HepG2 (cell line): Measurements from ENCODE around the gene PCARE. TPM values are rescaled to one million over a fixed set of nuclear protein-coding genes. Genes with fewer than 3 reads are reported as not detected.

ENCODE experiments used
- ATAC-seq: fragments of 200-7000 bp; cut with Tn5 transposase; 3 replicates; pipeline ENCODE4 v1.9.1; 2020; ENCODE audit warnings: mild to moderate bottlenecking, moderate library complexity
- BruUV-seq: library from RNA; stranded (reverse); fragments of 400-500 nt; replicated peaks from 2 replicates; lab custom pipeline; 2021; lab: Mats Ljungman, UMichigan
- CTCF ChIA-PET: fragments of 300-600 bp; formaldehyde crosslinking; extraction: SDS; loops from one replicate; lab custom pipeline; 2021; ENCODE audit warnings: low total read pairs, inconsistent platforms, low intra/inter-chr PET ratio; lab: Yijun Ruan, JAX
- POLR2A ChIA-PET: fragments of 350-600 bp; sonication (Branson Sonifier 250); formaldehyde crosslinking; loops from one replicate; lab custom pipeline; 2020; ENCODE audit warnings: antibody characterized with exemption, inconsistent platforms; lab: Yijun Ruan, JAX
- DNase-seq: peaks from one replicate; pipeline ENCODE4 v3.0.0-alpha.2; 2015; ENCODE audit warnings: low spot score
- FAIRE-seq: peaks from 3 replicates; lab custom pipeline; 2011; peaks lifted over from hg19 to GRCh38; lab: Jason Lieb, UNC
- H2AFZ ChIP-seq: one replicate; pipeline ENCODE4 v1.6.1; 2011; ENCODE audit warnings: low read length, inconsistent platforms
- H3K27ac ChIP-seq: fragments of 300-600 bp; 3 replicates; pipeline ENCODE4 v1.8.0; 2011; ENCODE audit warnings: mixed run types, mild to moderate bottlenecking, mixed read lengths, low read length, inconsistent platforms; ENCODE audit not compliant: insufficient read depth; ENCODE audit errors: extremely low read length
- H3K27me3 ChIP-seq, 2 experiments: fragments of 200-600 bp in 1 of 2; 2 replicates in 1 of 2; 3 replicates in 1 of 2; pipeline versions ENCODE4 v1.6.0 to v1.8.0; 2011; ENCODE audit warnings: low read length in 2 of 2, mild to moderate bottlenecking in 2 of 2, moderate library complexity in 2 of 2, inconsistent platforms in 1 of 2; ENCODE audit not compliant: insufficient read depth in 2 of 2, control insufficient read depth in 1 of 2
- H3K36me3 ChIP-seq, 2 experiments: fragments of 200-600 bp in 1 of 2; replicated peaks in 1 of 2; 2 replicates in 1 of 2; 3 replicates in 1 of 2; pipeline versions ENCODE4 v1.5.1 to v1.8.0; 2011; ENCODE audit warnings: low read length in 2 of 2, inconsistent platforms in 1 of 2; ENCODE audit not compliant: insufficient read depth in 2 of 2, control insufficient read depth in 1 of 2
- H3K4me1 ChIP-seq: 2 replicates; pipeline ENCODE4 v1.5.1; 2012; ENCODE audit warnings: low read length, inconsistent platforms; ENCODE audit not compliant: insufficient read depth
- H3K4me2 ChIP-seq: 2 replicates; pipeline ENCODE4 v1.6.0; 2011; ENCODE audit warnings: low read depth, low read length, inconsistent platforms
- H3K4me3 ChIP-seq, 3 experiments: fragments of 200-600 bp in 1 of 3; sonication (generic), shearing (Covaris generic) in 1 of 3; replicated peaks in 1 of 3; 2 replicates each; pipeline ENCODE4 v1.5.1; 2011 to 2016; ENCODE audit warnings: low read length in 3 of 3, inconsistent platforms in 2 of 3, low read depth in 2 of 3, mild to moderate bottlenecking in 2 of 3, control low read depth in 1 of 3, mixed read lengths in 1 of 3; ENCODE audit not compliant: insufficient read depth in 1 of 3
- H3K79me2 ChIP-seq: one replicate; pipeline ENCODE4 v1.6.1; 2011; ENCODE audit warnings: low read length, inconsistent platforms; ENCODE audit not compliant: insufficient read depth
- H3K9ac ChIP-seq: 2 replicates; pipeline ENCODE4 v1.6.0; 2011; ENCODE audit warnings: mild to moderate bottlenecking, low read depth, low read length, inconsistent platforms; ENCODE audit not compliant: insufficient read depth
- H3K9me3 ChIP-seq: 2 replicates; pipeline ENCODE4 v1.5.1; 2012; ENCODE audit warnings: mild to moderate bottlenecking, low read length
- H4K20me1 ChIP-seq: 2 replicates; pipeline ENCODE4 v1.6.0; 2011; ENCODE audit warnings: inconsistent platforms, mild to moderate bottlenecking, low read length, moderate library complexity; ENCODE audit not compliant: insufficient read depth
- CBX2 ChIP-seq, 2 experiments: fragments of 200-600 bp in 1 of 2; sonication (generic); formaldehyde crosslinking in 1 of 2; IDR thresholded peaks; 2 replicates each; pipeline versions ENCODE4 v1.7.0 to v1.8.1; 2018 to 2022; ENCODE audit warnings: low read depth in 2 of 2, low read length in 1 of 2, mild to moderate bottlenecking in 1 of 2, missing genetic modification reagents in 1 of 2
- EEA1 ChIP-seq: sonication (generic); formaldehyde crosslinking; IDR thresholded peaks from 2 replicates; pipeline ENCODE4 v1.5.1; 2020; ENCODE audit warnings: mild to moderate bottlenecking, missing genetic modification reagents, borderline replicate concordance
- HOXD1 ChIP-seq: sonication (generic); formaldehyde crosslinking; IDR thresholded peaks from 2 replicates; pipeline ENCODE4 v1.5.0; 2020; ENCODE audit warnings: missing genetic modification reagents
- PAWR ChIP-seq: sonication (generic); formaldehyde crosslinking; IDR thresholded peaks from 2 replicates; pipeline ENCODE4 v1.4.0; 2020; ENCODE audit warnings: missing genetic modification reagents, mild to moderate bottlenecking, borderline replicate concordance
- PRPF4 ChIP-seq: fragments of 200-400 bp; formaldehyde crosslinking; IDR thresholded peaks from 2 replicates; pipeline ENCODE4 v1.6.1; 2016; ENCODE audit warnings: low read length, low read depth; ENCODE audit not compliant: poor library complexity, severe bottlenecking
- SNAPC2 ChIP-seq: sonication (generic); formaldehyde crosslinking; IDR thresholded peaks from 2 replicates; pipeline ENCODE4 v1.8.1; 2022; ENCODE audit warnings: mild to moderate bottlenecking, missing genetic modification reagents
- SNAPC5 ChIP-seq: sonication (generic); formaldehyde crosslinking; IDR thresholded peaks from 2 replicates; pipeline ENCODE4 v1.8.1; 2023; ENCODE audit warnings: mild to moderate bottlenecking, missing genetic modification reagents, borderline replicate concordance
- ZBTB20 ChIP-seq: sonication (generic); formaldehyde crosslinking; IDR thresholded peaks from 2 replicates; pipeline ENCODE4 v1.8.1; 2023; ENCODE audit warnings: missing genetic modification reagents, low read depth, mild to moderate bottlenecking, borderline replicate concordance
- ZNF33A ChIP-seq: sonication (generic); formaldehyde crosslinking; IDR thresholded peaks from 2 replicates; pipeline ENCODE4 v1.5.1; 2020; ENCODE audit warnings: missing genetic modification reagents, mild to moderate bottlenecking, moderate library complexity, borderline replicate concordance
- ZNF564 ChIP-seq: sonication (generic); formaldehyde crosslinking; IDR thresholded peaks from 2 replicates; pipeline ENCODE4 v1.8.1; 2023; ENCODE audit warnings: mild to moderate bottlenecking, missing genetic modification reagents
- WGBS: methylation state at CpG from one replicate; pipeline ENCODE4 v1.1.6; 2017; ENCODE audit warnings: low lambda C conversion rate; 5-methylcytosine and 5-hydroxymethylcytosine counted together
- in situ Hi-C: cut with HindIII; loops from 2 replicates; pipeline ENCODE4 v1.10.0; 2017; ENCODE audit warnings: low pct_unique_long_range_greater_than_20kb; ENCODE audit not compliant: extremely low pct_ligation_motif_present
- intact Hi-C: fragments of 100-400 bp; cut with micrococcal nuclease; formaldehyde crosslinking; loops from one replicate; pipeline ENCODE4 v1.10.0; 2022; ENCODE audit not compliant: unreplicated experiment
- polyA plus RNA-seq, 8 experiments: library from polyadenylated mRNA; depleted of rRNA in 3 of 8; stranded (reverse) in 7 of 8; unstranded in 1 of 8; fragments of >200 nt; fragmentation: Illumina TruSeq in 4 of 8; extraction: Trizol in 4 of 8; gene quantifications; 2 replicates each; pipeline versions ENCODE4 v1.2.1 to v1.2.3, GENCODE V29; 2011 to 2016; ENCODE audit warnings: low read depth in 4 of 8, missing spikeins in 1 of 8, mixed read lengths in 1 of 8; ENCODE audit not compliant: insufficient read depth in 1 of 8
- total RNA-seq, 5 experiments: library from RNA; depleted of rRNA; stranded (reverse); fragments of >200 nt; fragmentation: Illumina TruSeq; extraction: Trizol; gene quantifications; 2 replicates each; pipeline ENCODE4 v1.2.3, GENCODE V29; 2016; ENCODE audit warnings: low read depth in 1 of 5
- TF ChIP-seq, protein P1 (sequence below): sonication (generic); formaldehyde crosslinking; IDR thresholded peaks from 2 replicates; pipeline ENCODE4 v1.8.0; 2022; ENCODE audit warnings: mild to moderate bottlenecking, missing genetic modification reagents, moderate library complexity

The PCARE gene
- total and polyA plus RNA-seq, 2 of the 13 experiments (the other 11 are each of a cell fraction or from before 2014, with no cell fraction given) = not detected

DNA sequence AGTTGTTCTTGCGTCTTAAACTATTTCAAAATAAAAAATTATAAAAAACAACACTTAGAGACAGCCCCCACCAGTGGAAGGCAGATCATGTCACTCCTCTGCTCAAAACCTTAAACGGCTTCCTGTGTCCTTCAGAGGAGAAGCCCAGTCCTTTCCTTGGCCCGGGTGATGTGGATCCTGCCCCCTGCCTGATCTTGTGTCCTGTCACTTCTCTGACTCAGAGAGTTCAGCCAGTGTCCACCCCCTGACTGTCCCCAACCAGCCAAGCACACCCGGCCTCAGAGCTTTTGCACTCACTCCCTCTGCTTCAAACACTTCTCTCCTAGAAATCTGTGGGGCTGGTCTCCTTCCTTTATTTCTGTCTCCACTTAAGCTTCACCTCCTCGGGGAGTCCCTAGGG is 57.8 kb downstream of the PCARE start:
- intact Hi-C loops (no loop called here), in situ Hi-C loops (no loop called here)
- no peaks in the 10 kb centered on the region for H3K9me3 ChIP-seq
- ChIA-PET CTCF (no interaction called here), POLR2A (no interaction called here)
- TF ChIP-seq SNAPC2 = no peak
- H3K79me2 ChIP-seq = no peaks in the 10 kb centered on the region
- no peak overlapping the region for H3K27ac ChIP-seq
- H2AFZ ChIP-seq = no peak overlapping the region
- H3K4me3 ChIP-seq = no peak overlapping the region
- ATAC-seq (no peak), FAIRE-seq (no peak), DNase-seq (no peak)
- BruUV-seq = no TSS peak
- H3K4me2 ChIP-seq = no peak overlapping the region
- peaks cover 11 to 75% of the 10 kb centered on the region in 2 experiments for H3K27me3 ChIP-seq
- H3K4me1 ChIP-seq = no peaks in the 10 kb centered on the region
- H3K36me3 ChIP-seq = no peaks in the 10 kb centered on the region
- WGBS = 6% methylated on average over 5 of the region's 5 CpGs
- no peak overlapping the region for H3K9ac ChIP-seq
- H4K20me1 ChIP-seq = no peaks in the 10 kb centered on the region; the same call in 1 of the 2 replicates

DNA sequence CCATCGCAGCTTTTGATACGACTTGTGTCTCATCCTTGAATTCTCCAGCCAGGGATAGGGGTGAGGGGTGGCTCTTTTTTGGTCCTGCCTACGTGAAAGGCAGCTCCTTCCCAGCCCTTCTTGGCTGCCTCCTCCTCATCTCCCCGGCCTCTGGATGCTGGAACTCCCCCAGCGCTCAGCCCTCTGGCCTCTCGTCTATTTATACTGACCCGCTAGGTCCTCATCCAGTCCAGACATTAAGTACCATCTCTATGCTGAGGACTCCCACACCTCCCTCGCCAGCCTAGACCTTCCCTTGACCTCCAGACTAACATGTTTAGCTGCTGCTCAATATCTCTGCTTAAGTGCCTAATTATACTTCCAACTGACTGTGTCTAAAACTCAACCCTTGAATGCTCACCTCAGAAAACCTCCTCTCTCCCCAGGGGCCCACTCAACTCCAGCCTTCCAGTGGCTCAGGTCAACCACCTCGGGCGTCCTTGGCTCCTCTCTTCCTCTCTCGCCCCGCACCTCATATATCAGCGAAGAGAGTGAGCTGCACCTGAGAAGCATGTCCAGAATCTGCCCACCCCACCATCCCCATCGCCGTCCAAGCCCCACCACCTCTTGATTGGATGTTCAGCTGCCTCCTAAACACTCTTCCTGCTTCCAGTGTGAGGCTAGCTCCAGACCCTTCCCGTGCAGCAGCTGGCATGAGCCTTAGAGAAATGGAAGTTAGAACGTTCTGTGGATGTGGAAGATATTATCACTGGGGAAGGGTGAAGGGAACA is 58.4 kb downstream of the PCARE start:
- Histone ChIP-seq H4K20me1 (no peaks in the 10 kb centered on the region; the same call in 1 of the 2 replicates), H3K4me3 (no peak overlapping the region), H3K36me3 (no peaks in the 10 kb centered on the region), H3K9ac (no peak overlapping the region), H2AFZ (no peak overlapping the region), H3K4me1 (no peaks in the 10 kb centered on the region), H3K27me3 (peaks cover 11 to 77% of the 10 kb centered on the region in 2 experiments), H3K27ac (no peak overlapping the region), H3K4me2 (no peak overlapping the region), H3K79me2 (no peaks in the 10 kb centered on the region), H3K9me3 (no peaks in the 10 kb centered on the region)
- no peak for DNase-seq
- in situ Hi-C loops = no loop called here
- intact Hi-C loops = no loop called here
- ATAC-seq = no peak
- WGBS = 28% methylated on average over 17 of the region's 17 CpGs
- POLR2A ChIA-PET = no interaction called here
- no peak for TF ChIP-seq CBX2 (IDR thresholded peaks at IDR 0.05; ENCODE audit: low read depth, low read length)
- no peak for TF ChIP-seq CBX2 (CRISPR knock-in tag; IDR thresholded peaks at IDR 0.05; ENCODE audit: low read depth)
- TF ChIP-seq ZBTB20 (CRISPR knock-in tag) = no peak
- TF ChIP-seq HOXD1 (CRISPR knock-in tag) = no peak
- no peak for TF ChIP-seq ZNF564 (CRISPR knock-in tag)
- no peak for TF ChIP-seq PAWR
- TF ChIP-seq, protein P1, sequence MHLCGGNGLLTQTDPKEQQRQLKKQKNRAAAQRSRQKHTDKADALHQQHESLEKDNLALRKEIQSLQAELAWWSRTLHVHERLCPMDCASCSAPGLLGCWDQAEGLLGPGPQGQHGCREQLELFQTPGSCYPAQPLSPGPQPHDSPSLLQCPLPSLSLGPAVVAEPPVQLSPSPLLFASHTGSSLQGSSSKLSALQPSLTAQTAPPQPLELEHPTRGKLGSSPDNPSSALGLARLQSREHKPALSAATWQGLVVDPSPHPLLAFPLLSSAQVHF (CRISPR knock-in tag) = no peak
- no peak for TF ChIP-seq EEA1 (CRISPR knock-in tag)
- TF ChIP-seq PRPF4 = no peak
- no peak for TF ChIP-seq SNAPC5 (CRISPR knock-in tag)
- no peak for TF ChIP-seq ZNF33A (CRISPR knock-in tag)
- no peak for FAIRE-seq
- CTCF ChIA-PET = no interaction called here
- BruUV-seq = no TSS peak
